WTC11 (cell line): ENCODE measurements around the gene ACRV1. TPM values are rescaled to one million over a fixed set of nuclear protein-coding genes. Genes with fewer than 3 reads are reported as not detected.

Experiments
- ATAC-seq: fragments of 200-7000 bp; cut with Tn5 transposase; 2 replicates; pipeline ENCODE4 v1.10.0; 2021; ENCODE audit warnings: mild to moderate bottlenecking, moderate library complexity
- CTCF ChIA-PET: fragments of 300-600 bp; sonication (Branson Sonifier 250); formaldehyde crosslinking; loops from one replicate; lab custom pipeline; 2021; ENCODE audit warnings: antibody characterized with exemption; lab: Charles Lee
- POLR2A ChIA-PET: fragments of 350-600 bp; sonication (Branson Sonifier 250); formaldehyde crosslinking; loops from one replicate; lab custom pipeline; 2021; ENCODE audit warnings: antibody characterized with exemption; lab: Charles Lee
- DNase-seq: peaks from one replicate; pipeline ENCODE4 v3.0.0; 2021; ENCODE audit warnings: low spot score
- H3K27ac Mint-ChIP-seq: 2 replicates; pipeline ENCODE4 v1.8.0; 2021; ENCODE audit warnings: mixed read lengths
- H3K27me3 Mint-ChIP-seq: 2 replicates; pipeline ENCODE4 v1.8.0; 2021; ENCODE audit warnings: low read depth, mild to moderate bottlenecking, moderate library complexity, mixed read lengths
- H3K36me3 Mint-ChIP-seq: 2 replicates; pipeline ENCODE4 v1.8.0; 2021; ENCODE audit warnings: mixed read lengths
- H3K4me1 Mint-ChIP-seq: 2 replicates; pipeline ENCODE4 v1.8.0; 2022; ENCODE audit warnings: mixed read lengths
- H3K4me3 Mint-ChIP-seq: 2 replicates; pipeline ENCODE4 v1.8.0; 2021; ENCODE audit warnings: mild to moderate bottlenecking, moderate library complexity, mixed read lengths
- H3K9me3 Mint-ChIP-seq: 2 replicates; pipeline ENCODE4 v1.8.0; 2021; ENCODE audit warnings: mixed read lengths
- CBFB ChIP-seq: sonication (generic); formaldehyde crosslinking; IDR thresholded peaks from 2 replicates; pipeline ENCODE4 v1.8.1; 2022; ENCODE audit warnings: mild to moderate bottlenecking, low read depth, missing genetic modification reagents
- CREB1 ChIP-seq: sonication (generic); formaldehyde crosslinking; IDR thresholded peaks from 2 replicates; pipeline ENCODE4 v1.8.0; 2023; ENCODE audit warnings: mild to moderate bottlenecking, missing genetic modification reagents
- CREM ChIP-seq: sonication (generic); formaldehyde crosslinking; IDR thresholded peaks from 2 replicates; pipeline ENCODE4 v1.8.1; 2022; ENCODE audit warnings: mild to moderate bottlenecking, missing genetic modification reagents, moderate library complexity
- EMX1 ChIP-seq: fragments of 250-450 bp; sonication (Bioruptor Pico); IDR thresholded peaks from 2 replicates; pipeline ENCODE4 v1.8.0; 2021; ENCODE audit warnings: mild to moderate bottlenecking
- GABPB1 ChIP-seq: sonication (generic); formaldehyde crosslinking; IDR thresholded peaks from 2 replicates; pipeline ENCODE4 v1.8.1; 2023; ENCODE audit warnings: mild to moderate bottlenecking, missing genetic modification reagents
- GRHL2 ChIP-seq: fragments of 250-450 bp; sonication (Bioruptor Pico); IDR thresholded peaks from 2 replicates; pipeline ENCODE4 v1.8.0; 2022; ENCODE audit warnings: mild to moderate bottlenecking, moderate library complexity; ENCODE audit not compliant: insufficient replicate concordance, severe bottlenecking
- JAZF1 ChIP-seq: fragments of 250-450 bp; sonication (Bioruptor Pico); IDR thresholded peaks from 2 replicates; pipeline ENCODE4 v1.9.0; 2021; ENCODE audit warnings: moderate library complexity, mild to moderate bottlenecking, inconsistent platforms
- MXD4 ChIP-seq: fragments of 250-450 bp; sonication (Bioruptor Pico); IDR thresholded peaks from 2 replicates; pipeline ENCODE4 v1.8.0; 2021; ENCODE audit warnings: mild to moderate bottlenecking, moderate library complexity, borderline replicate concordance
- NFE2L1 ChIP-seq: sonication (generic); formaldehyde crosslinking; IDR thresholded peaks from 2 replicates; pipeline ENCODE4 v1.8.1; 2023; ENCODE audit warnings: missing genetic modification reagents
- NFYB ChIP-seq: sonication (generic); formaldehyde crosslinking; conservative IDR thresholded peaks from 2 replicates; pipeline ENCODE4 v1.8.0; 2022; ENCODE audit warnings: low read depth, missing genetic modification reagents
- OVOL2 ChIP-seq: fragments of 250-450 bp; sonication (Bioruptor Pico); IDR thresholded peaks from 2 replicates; pipeline ENCODE4 v1.9.0; 2021; ENCODE audit warnings: mild to moderate bottlenecking, borderline replicate concordance
- PRDM15 ChIP-seq: sonication (generic); formaldehyde crosslinking; IDR thresholded peaks from 2 replicates; pipeline ENCODE4 v1.8.0; 2022; ENCODE audit warnings: missing genetic modification reagents
- SMAD3 ChIP-seq: sonication (generic); formaldehyde crosslinking; IDR thresholded peaks from 2 replicates; pipeline ENCODE4 v1.8.0; 2022; ENCODE audit warnings: missing genetic modification reagents, mild to moderate bottlenecking, borderline replicate concordance
- STAT6 ChIP-seq: sonication (generic); formaldehyde crosslinking; conservative IDR thresholded peaks from 2 replicates; pipeline ENCODE4 v1.8.1; 2023; ENCODE audit warnings: mild to moderate bottlenecking, low read depth, missing genetic modification reagents, moderate library complexity
- ZNF121 ChIP-seq: sonication (generic); formaldehyde crosslinking; IDR thresholded peaks from 2 replicates; pipeline ENCODE4 v1.8.0; 2023; ENCODE audit warnings: missing genetic modification reagents
- ZNF138 ChIP-seq: sonication (generic); formaldehyde crosslinking; conservative IDR thresholded peaks from 2 replicates; pipeline ENCODE4 v1.8.1; 2022; ENCODE audit warnings: mild to moderate bottlenecking, moderate library complexity, missing genetic modification reagents
- ZNF281 ChIP-seq: sonication (generic); formaldehyde crosslinking; IDR thresholded peaks from 2 replicates; pipeline ENCODE4 v1.8.0; 2023; ENCODE audit warnings: mild to moderate bottlenecking, missing genetic modification reagents
- ZNF416 ChIP-seq: fragments of 250-450 bp; sonication (Bioruptor Pico); IDR thresholded peaks from 2 replicates; pipeline ENCODE4 v1.9.0; 2021; ENCODE audit warnings: mild to moderate bottlenecking, inconsistent platforms
- ZNF423 ChIP-seq: fragments of 250-450 bp; sonication (Bioruptor Pico); IDR thresholded peaks from 2 replicates; pipeline ENCODE4 v2.1.2; 2022; ENCODE audit warnings: mild to moderate bottlenecking, moderate library complexity
- total RNA-seq: library from RNA; stranded (reverse); gene quantifications from 3 replicates; pipeline ENCODE4 v1.2.3, GENCODE V29; 2021
- TF ChIP-seq, protein P1 (sequence below): fragments of 250-450 bp; sonication (Bioruptor Pico); IDR thresholded peaks from 2 replicates; pipeline ENCODE4 v1.9.0; 2021; ENCODE audit warnings: mild to moderate bottlenecking

The ACRV1 gene
- total RNA-seq, 1 experiment from 2014 or later = not detected

DNA sequence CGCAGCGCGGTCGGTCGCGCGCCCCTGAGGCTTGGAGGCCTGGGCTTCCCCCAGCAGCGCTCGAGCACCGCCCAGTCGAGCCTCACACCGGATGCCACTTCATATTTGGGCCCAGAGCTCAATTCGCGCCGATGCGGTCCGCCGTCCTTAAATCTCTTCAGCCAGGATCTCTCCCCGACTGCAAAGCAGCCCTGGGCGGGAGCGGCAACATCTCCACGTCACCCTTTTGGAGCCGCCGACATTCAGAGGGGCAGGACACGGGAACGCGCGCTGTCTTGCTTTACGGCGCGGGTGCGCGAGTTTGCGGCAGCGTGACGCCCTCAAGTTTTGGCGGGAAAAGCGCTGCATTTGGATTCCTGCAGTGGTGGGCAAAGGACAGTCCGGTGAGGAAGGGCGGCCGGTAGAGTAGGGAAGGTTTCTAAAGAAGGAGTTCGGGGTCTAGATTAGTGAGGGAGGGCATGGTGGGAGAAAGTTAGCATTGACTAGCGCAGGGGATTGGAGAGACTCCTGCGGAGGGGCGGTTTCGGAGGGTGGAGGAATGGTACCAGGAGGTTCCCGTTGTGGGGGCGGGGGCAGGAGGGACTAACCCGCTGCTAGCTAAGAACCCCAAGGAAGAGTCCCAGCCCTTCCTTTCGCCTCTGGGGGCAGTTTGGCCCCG is 54.9 kb downstream of the ACRV1 start (continued):
- TF ChIP-seq GRHL2 (no peak), NFYB (CRISPR knock-in tag) (peak; percentile 40; the same call in 1 of the 2 replicates), CREM (CRISPR knock-in tag) (peak; percentile 93), EMX1 (CRISPR knock-in tag) (no peak; the same call in 1 of the 2 replicates)

DNA sequence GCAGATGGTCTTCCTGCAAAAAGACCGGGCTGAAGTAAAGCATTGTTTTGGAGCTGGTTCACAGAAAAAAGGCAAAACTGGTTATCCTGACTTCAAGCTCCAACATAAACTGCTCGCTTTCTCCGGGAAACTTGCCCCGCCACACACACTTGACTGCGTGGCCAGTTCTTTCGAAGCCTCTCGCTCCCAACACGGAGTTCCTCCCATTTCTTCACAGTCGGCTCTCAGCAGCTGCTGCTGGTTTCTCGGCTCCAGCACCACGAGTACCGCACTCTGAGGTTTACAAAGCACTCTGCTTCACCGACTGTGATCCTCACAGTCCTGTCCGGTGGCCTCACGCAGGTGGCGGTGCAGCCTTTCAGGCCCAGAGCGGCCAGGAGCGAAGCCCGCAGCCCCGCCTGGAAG is 55.4 kb downstream of the ACRV1 start:
- Mint-ChIP-seq H3K27me3 (no peaks in the 10 kb centered on the region), H3K4me3 (peak overlapping the region; percentile 88), H3K27ac (peak overlapping the region; percentile 97)
- no peak for TF ChIP-seq SMAD3 (CRISPR knock-in tag)
- 0 out of 2 replicates have a peak, but pooled peaks have one; percentile 7 for TF ChIP-seq ZNF121
- TF ChIP-seq ZNF423 (CRISPR knock-in tag) = peak; percentile 9; the same call in 1 of the 2 replicates
- no peak for TF ChIP-seq CREB1 (CRISPR knock-in tag)
- 0 out of 2 replicates have a peak, but pooled peaks have one; percentile 6 for TF ChIP-seq PRDM15 (CRISPR knock-in tag)
- TF ChIP-seq ZNF416 (CRISPR knock-in tag) = peak; percentile 78; the same call in 1 of the 2 replicates
- TF ChIP-seq ZNF281 (CRISPR knock-in tag) = peak; percentile 15; the same call in 1 of the 2 replicates
- TF ChIP-seq, all 79 proteins: peak for 5
- ChIA-PET POLR2A (interaction anchor here (0.8 to 2.1 kb wide), 2 partner anchors 33 to 436 kb away, joined by 3 to 9 read pairs; partner anchors contain the start of gene STT3A), CTCF (interaction anchor here (0.6 to 1.6 kb wide), 5 partner anchors 55 to 278 kb away, joined by 3 to 4 read pairs (median 4); partner anchors contain the start of gene PUS3)
- DNase-seq (no peak), ATAC-seq (no peak; the same call in 1 of the 2 replicates)
- Mint-ChIP-seq H3K9me3 (no peaks in the 10 kb centered on the region), H3K4me1 (peaks cover 13% of the 10 kb centered on the region), H3K36me3 (peaks cover 35% of the 10 kb centered on the region)

DNA sequence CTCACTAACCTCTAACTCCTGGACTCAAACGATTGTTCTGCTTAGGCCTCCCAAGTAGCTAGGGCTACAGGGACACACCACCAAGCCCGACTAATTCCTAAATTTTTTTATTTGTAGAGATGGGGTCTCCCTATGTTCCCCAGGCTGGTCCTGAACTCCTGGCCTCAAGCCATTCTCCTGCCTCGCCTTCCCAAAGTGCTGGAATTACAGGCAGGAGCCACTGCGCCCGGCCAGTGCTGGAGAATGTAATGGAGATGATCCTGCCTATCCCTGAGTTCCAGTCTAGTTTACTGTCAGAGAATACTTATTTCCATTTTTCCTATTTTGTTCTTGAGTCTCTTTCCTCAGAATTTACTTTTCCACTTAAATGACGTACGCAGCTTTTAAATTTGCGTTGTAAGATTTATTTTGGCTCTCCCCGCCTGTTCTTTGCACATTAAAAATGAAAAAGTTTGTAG is 55.9 kb downstream of the ACRV1 start, which contains the start of gene CHEK1:
TSS of gene CHEK1 (plus strand) at position 408 of the 458 bp plus-strand sequence. CDS start 1,606 bp downstream, outside the sequence.
- Mint-ChIP-seq H3K36me3 (peaks cover 35% of the 10 kb centered on the region), H3K27me3 (no peaks in the 10 kb centered on the region), H3K4me1 (peaks cover 13% of the 10 kb centered on the region), H3K9me3 (no peaks in the 10 kb centered on the region), H3K27ac (peak within 1 kb of the TSS; percentile 97), H3K4me3 (peak within 1 kb of the TSS; percentile 88)
- ATAC-seq (no peak), DNase-seq (no peak)
- CTCF ChIA-PET = interaction anchor here (0.6 to 1.6 kb wide), 4 partner anchors 57 to 278 kb away, joined by 3 to 4 read pairs (median 4); partner anchors contain the start of gene PUS3
- POLR2A ChIA-PET = interaction anchor here (0.8 to 2.1 kb wide), 2 partner anchors 33 to 437 kb away, joined by 3 to 9 read pairs; partner anchors contain the start of gene STT3A
- TF ChIP-seq STAT6 = no peak
- TF ChIP-seq GABPB1 (CRISPR knock-in tag) = no peak
- TF ChIP-seq NFE2L1 (CRISPR knock-in tag) = no peak
- TF ChIP-seq ZNF281 (CRISPR knock-in tag) = no peak
- no peak for TF ChIP-seq JAZF1
- no peak for TF ChIP-seq CREM (CRISPR knock-in tag)
- TF ChIP-seq ZNF138 = no peak
- TF ChIP-seq, protein P1, sequence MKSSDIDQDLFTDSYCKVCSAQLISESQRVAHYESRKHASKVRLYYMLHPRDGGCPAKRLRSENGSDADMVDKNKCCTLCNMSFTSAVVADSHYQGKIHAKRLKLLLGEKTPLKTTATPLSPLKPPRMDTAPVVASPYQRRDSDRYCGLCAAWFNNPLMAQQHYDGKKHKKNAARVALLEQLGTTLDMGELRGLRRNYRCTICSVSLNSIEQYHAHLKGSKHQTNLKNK = no peak
- TF ChIP-seq CBFB (CRISPR knock-in tag) = no peak
- no peak for TF ChIP-seq OVOL2 (CRISPR knock-in tag)
- TF ChIP-seq MXD4 (CRISPR knock-in tag) = no peak
